ENCODE data around the gene PRSS33.

DNA sequence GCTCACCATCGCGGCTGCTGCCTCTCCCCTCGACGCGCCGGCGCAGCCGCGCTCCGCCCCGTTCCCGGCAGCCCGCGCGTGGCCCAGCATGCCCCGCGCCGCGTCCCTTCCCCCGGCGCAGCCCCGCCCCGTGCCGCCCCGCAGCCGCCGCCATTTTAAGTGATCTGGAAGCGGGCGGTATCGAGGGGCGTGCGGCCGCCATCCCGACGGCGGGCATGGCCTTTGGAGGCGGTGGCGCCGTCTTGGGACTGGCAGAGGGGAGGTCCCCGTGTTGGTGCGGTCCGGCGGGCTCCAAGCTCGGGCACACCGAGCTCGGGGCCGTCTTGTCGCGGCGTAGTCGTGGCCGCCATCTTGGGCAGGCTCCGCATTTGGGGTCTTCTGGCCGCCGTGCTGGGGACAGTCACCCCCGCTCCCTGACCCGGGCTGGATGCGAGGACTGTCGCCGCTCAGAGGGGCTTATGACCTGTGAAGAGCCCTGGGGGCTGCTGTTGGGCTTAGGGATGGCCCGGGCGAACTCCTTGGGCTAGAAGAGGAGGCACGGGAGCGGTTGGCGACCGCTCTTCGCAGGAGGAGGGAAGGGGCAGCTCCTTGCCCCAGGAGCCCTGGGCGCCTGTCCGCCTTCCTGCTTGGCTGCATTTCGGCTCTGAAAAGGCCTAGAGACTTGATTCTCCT is 10.0 kb downstream of the PRSS33 start, which contains the start of gene ELOB:
- TF ChIP-seq, protein P1, sequence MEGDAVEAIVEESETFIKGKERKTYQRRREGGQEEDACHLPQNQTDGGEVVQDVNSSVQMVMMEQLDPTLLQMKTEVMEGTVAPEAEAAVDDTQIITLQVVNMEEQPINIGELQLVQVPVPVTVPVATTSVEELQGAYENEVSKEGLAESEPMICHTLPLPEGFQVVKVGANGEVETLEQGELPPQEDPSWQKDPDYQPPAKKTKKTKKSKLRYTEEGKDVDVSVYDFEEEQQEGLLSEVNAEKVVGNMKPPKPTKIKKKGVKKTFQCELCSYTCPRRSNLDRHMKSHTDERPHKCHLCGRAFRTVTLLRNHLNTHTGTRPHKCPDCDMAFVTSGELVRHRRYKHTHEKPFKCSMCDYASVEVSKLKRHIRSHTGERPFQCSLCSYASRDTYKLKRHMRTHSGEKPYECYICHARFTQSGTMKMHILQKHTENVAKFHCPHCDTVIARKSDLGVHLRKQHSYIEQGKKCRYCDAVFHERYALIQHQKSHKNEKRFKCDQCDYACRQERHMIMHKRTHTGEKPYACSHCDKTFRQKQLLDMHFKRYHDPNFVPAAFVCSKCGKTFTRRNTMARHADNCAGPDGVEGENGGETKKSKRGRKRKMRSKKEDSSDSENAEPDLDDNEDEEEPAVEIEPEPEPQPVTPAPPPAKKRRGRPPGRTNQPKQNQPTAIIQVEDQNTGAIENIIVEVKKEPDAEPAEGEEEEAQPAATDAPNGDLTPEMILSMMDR (IDR thresholded peaks at IDR 0.05; ENCODE audit: insufficient read depth, low read length, poor library complexity, severe bottlenecking): no peak
- no peak for TF ChIP-seq EZH2phosphoT487 (conservative IDR thresholded peaks at IDR 0.05; ENCODE audit: low read length)

All from SU-DHL-6 (cell line).